LNCaP clone FGC (cell line): ENCODE data around the gene LAMP1.

ENCODE experiments used
- DNase-seq: peaks from one replicate; pipeline ENCODE4 v3.0.0-alpha.2; 2011; ENCODE audit warnings: low read depth
- H3K4me3 ChIP-seq: 2 replicates; pipeline ENCODE4 v1.5.1; 2011; ENCODE audit warnings: mild to moderate bottlenecking, low read depth, low read length, control low read depth
- CTCF ChIP-seq: IDR thresholded peaks from 2 replicates; pipeline ENCODE4 v1.5.1; 2012; ENCODE audit warnings: mild to moderate bottlenecking; ENCODE audit not compliant: control insufficient read depth, insufficient read depth; ENCODE audit errors: extremely low read depth

Gene LAMP1

GRCh38 chr13:113297370-113298042, 467 bp downstream of the LAMP1 start:
- no peak for TF ChIP-seq CTCF
- H3K4me3 ChIP-seq, result peak overlapping the region; percentile 96
- no peak for DNase-seq

GRCh38 chr13:113298043-113298945, 1.3 kb downstream of the LAMP1 start:
- H3K4me3 ChIP-seq, result peak overlapping the region; percentile 96
- TF ChIP-seq CTCF, result no peak
- no peak for DNase-seq

- no peak overlapping the region for H3K4me3 ChIP-seq
- no peak for DNase-seq
- TF ChIP-seq CTCF, result no peak
These were observed 2.9 kb downstream of the LAMP1 start for GRCh38 chr13:113299951-113300350.

- H3K4me3 ChIP-seq, result no peak overlapping the region
- no peak for TF ChIP-seq CTCF
- no peak for DNase-seq
These were observed 5.9 kb downstream of the LAMP1 start for GRCh38 chr13:113302986-113303385.

- no peak overlapping the region for H3K4me3 ChIP-seq
- TF ChIP-seq CTCF, result no peak
- DNase-seq, result no peak
These were observed 7.1 kb downstream of the LAMP1 start for GRCh38 chr13:113304121-113304520.

GRCh38 chr13:113305208-113305607, 8.2 kb downstream of the LAMP1 start:
- H3K4me3 ChIP-seq, result no peak overlapping the region
- no peak for DNase-seq
- no peak for TF ChIP-seq CTCF
